ENCODE data around the gene ACOT9.
"Not testable (repeated sequence)": the region's sequence is repeated elsewhere in the genome, so short reads cannot be mapped to it uniquely, and the experiment has no call there.

DNA sequence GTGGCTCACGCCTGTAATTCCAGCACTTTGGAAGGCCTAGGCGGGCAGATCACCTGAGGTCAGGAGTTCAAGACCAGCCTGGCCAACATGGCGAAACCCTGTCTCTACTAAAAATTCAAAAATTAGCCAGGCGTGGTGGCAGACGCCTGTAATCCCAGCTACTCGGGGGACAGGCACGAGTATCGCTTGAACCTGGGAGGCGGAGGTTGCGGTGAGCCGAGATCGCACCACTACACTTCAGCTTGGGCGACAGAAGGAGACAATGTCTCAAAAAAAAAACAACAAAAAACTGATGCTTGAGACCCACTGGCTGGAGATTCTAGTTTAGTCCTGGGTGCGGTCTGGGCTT lies 521 bp upstream of the ACOT9 start:
- TF ChIP-seq, protein P1, sequence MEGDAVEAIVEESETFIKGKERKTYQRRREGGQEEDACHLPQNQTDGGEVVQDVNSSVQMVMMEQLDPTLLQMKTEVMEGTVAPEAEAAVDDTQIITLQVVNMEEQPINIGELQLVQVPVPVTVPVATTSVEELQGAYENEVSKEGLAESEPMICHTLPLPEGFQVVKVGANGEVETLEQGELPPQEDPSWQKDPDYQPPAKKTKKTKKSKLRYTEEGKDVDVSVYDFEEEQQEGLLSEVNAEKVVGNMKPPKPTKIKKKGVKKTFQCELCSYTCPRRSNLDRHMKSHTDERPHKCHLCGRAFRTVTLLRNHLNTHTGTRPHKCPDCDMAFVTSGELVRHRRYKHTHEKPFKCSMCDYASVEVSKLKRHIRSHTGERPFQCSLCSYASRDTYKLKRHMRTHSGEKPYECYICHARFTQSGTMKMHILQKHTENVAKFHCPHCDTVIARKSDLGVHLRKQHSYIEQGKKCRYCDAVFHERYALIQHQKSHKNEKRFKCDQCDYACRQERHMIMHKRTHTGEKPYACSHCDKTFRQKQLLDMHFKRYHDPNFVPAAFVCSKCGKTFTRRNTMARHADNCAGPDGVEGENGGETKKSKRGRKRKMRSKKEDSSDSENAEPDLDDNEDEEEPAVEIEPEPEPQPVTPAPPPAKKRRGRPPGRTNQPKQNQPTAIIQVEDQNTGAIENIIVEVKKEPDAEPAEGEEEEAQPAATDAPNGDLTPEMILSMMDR (conservative IDR thresholded peaks at IDR 0.05) = not testable (repeated sequence)
- not testable (repeated sequence) for TF ChIP-seq ZFX (IDR thresholded peaks at IDR 0.05)

All from C4-2B (cell line).